ENCODE results near the gene KRT14. TPM values are rescaled to one million over a fixed set of nuclear protein-coding genes. Genes with fewer than 3 reads are reported as not detected.

The KRT14 gene
- total and polyA plus RNA-seq, 2 donors, result 20.7 to 210 TPM

DNA sequence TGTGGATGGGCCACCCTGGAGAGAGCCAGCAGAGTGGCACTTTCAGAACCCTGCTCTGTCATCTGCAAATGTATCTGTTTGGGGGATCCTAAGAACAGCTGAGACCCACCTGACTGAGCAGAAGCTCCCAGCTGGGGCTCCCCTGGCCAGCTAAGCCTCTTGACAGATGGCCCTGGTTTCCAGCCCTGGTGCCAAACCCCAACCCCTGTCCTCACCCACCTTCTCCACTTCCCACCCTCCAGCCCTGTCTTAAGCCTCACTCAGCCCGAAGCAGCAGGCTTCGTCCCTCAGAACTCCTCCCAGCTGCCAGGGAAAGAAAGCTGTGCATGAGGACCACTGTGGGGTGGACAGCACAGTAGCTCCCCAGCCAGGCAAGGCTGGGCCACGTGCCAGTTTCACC lies 11.4 kb downstream of the KRT14 start:
- Histone ChIP-seq H3K9me3 (ENCODE audit: control insufficient read depth in 2 of 2, insufficient read depth in 1 of 2, low read length in 1 of 2) (no peaks in the 10 kb centered on the region), H3K27ac (ENCODE audit: low read depth in 1 of 2, low read length in 1 of 2) (no peak overlapping the region), H3K27me3 (ENCODE audit: control insufficient read depth in 2 of 2, insufficient read depth in 1 of 2, low read length in 1 of 2) (peaks cover 0 to 14% of the 10 kb centered on the region in 2 donors), H3K36me3 (ENCODE audit: control insufficient read depth in 2 of 2, insufficient read depth in 2 of 2, low read length in 1 of 2) (no peaks in the 10 kb centered on the region), H3K4me1 (ENCODE audit: control insufficient read depth in 2 of 2, insufficient read depth in 2 of 2, low read length in 2 of 2) (peaks cover 0 to 3% of the 10 kb centered on the region in 2 donors), H3K4me3 (ENCODE audit: low read length in 2 of 2) (no peak overlapping the region)
- 82% methylated on average over 3 of the region's 3 CpGs for WGBS
- DNase-seq (ENCODE audit: low read depth in 6 of 9, low spot score in 9 of 9), result no peak

DNA sequence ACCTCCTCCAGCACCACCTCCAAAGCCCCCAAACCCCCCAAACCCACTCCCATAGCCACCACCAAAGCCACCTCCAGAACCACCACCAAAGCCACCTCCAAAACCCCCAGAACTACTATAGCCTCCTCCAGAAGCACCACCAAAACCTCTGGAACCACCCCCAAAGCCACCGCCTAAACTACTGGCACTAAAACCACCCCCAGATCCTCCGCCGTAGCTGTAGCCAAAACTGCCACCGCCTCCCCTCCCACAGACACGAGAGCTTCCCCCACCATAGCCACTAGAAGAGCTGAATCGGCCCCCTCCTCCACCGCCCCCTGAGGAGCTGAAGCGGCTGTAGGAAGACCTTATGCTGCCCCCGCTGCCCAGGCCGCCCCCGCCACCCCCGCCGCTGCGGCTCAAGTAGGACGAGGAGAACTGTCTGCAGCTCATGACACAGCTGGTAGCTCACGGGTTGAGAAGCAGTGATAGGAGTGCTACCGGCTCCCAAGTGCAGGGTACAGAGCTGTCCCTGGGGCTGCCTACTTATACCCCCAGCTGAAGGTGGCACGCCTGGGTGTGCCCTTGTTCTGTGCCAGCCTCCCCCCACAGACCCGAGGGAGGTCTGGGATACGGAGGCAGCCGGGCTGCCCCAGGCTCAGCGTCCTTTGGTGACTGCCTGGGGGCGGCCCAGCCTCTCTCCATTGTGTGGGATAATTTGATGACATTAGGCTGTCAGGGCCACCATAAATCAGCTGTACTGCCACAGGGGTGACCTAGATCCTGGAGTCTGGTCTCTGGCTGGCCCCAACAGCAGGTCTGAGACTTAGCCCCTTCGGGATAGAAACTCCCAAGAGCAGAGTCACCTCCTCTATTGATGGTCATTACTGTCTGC lies 14.9 kb downstream of the KRT14 start, which contains the start of gene KRT9:
Gene KRT9 (minus strand): TSS at position 499 of the 874 bp plus-strand sequence. CDS start 67 bp downstream, at position 432.
- H3K27me3 ChIP-seq (ENCODE audit: control insufficient read depth in 2 of 2, insufficient read depth in 1 of 2, low read length in 1 of 2), result peaks cover 0 to 7% of the 10 kb centered on the region in 2 donors
- DNase-seq (ENCODE audit: low read depth in 6 of 9, low spot score in 9 of 9), result no peak
- H3K4me1 ChIP-seq (ENCODE audit: control insufficient read depth in 2 of 2, insufficient read depth in 2 of 2, low read length in 2 of 2), result no peaks in the 10 kb centered on the region
- 79% methylated on average over 24 of the region's 24 CpGs for WGBS
- H3K27ac ChIP-seq (ENCODE audit: low read depth in 1 of 2, low read length in 1 of 2), result no peak within 1 kb of the TSS
- H3K9me3 ChIP-seq (ENCODE audit: control insufficient read depth in 2 of 2, insufficient read depth in 1 of 2, low read length in 1 of 2), result peaks cover 4 to 10% of the 10 kb centered on the region in 2 donors
- no peaks in the 10 kb centered on the region for H3K36me3 ChIP-seq (ENCODE audit: control insufficient read depth in 2 of 2, insufficient read depth in 2 of 2, low read length in 1 of 2)
- no peak within 1 kb of the TSS for H3K4me3 ChIP-seq (ENCODE audit: low read length in 2 of 2)

DNA sequence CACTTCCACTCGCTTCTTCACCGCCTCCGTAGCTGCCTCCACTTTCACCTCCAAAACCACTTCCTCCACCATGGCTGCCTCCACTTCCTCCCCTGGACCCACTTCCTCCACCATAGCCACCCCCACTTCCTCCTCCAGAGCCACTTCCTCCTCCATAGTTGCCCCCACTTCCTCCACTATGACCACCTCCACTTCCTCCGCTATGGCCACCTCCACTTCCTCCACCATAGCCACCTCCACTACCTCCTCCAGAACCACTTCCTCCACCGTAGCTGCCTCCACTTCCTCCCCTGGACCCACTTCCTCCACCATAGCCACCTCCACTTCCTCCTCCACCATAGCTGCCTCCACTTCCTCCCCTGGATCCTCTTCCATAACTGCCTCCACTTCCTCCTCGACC lies 19.4 kb downstream of the KRT14 start:
- peak overlapping the region in 1 of 2 donors; percentile 64 for H3K27ac ChIP-seq (ENCODE audit: low read depth in 1 of 2, low read length in 1 of 2)
- H3K4me1 ChIP-seq (ENCODE audit: control insufficient read depth in 2 of 2, insufficient read depth in 2 of 2, low read length in 2 of 2), result no peaks in the 10 kb centered on the region
- no peak for DNase-seq (ENCODE audit: low read depth in 6 of 9, low spot score in 9 of 9)
- no peak overlapping the region for H3K4me3 ChIP-seq (ENCODE audit: low read length in 2 of 2)
- H3K9me3 ChIP-seq (ENCODE audit: control insufficient read depth in 2 of 2, insufficient read depth in 1 of 2, low read length in 1 of 2), result peaks cover 4 to 10% of the 10 kb centered on the region in 2 donors
- WGBS, result 65% methylated on average over 6 of the region's 6 CpGs
- peaks cover 0 to 7% of the 10 kb centered on the region in 2 donors for H3K27me3 ChIP-seq (ENCODE audit: control insufficient read depth in 2 of 2, insufficient read depth in 1 of 2, low read length in 1 of 2)
- H3K36me3 ChIP-seq (ENCODE audit: control insufficient read depth in 2 of 2, insufficient read depth in 2 of 2, low read length in 1 of 2), result no peaks in the 10 kb centered on the region

DNA sequence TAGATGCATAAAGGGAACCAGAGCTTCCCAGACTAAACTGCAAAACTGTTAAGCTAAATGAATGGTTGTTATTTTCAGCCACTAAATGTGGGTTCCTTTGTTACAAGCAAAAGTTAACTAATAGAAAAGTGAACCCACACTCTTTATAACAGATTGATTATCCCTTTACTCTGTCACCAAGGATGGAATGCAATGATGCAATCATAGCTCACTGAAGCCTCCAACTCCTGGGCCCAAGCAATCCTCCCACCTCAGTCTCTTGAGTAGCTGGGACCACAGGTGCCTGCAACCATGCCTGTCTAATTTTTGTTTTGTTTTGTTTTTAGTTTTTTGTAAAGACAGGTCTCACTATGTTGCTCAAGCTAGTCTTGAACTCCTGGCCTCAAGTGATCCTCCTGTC lies 21.4 kb downstream of the KRT14 start:
- H3K9me3 ChIP-seq (ENCODE audit: control insufficient read depth in 2 of 2, insufficient read depth in 1 of 2, low read length in 1 of 2), result peaks cover 4 to 10% of the 10 kb centered on the region in 2 donors
- H3K36me3 ChIP-seq (ENCODE audit: control insufficient read depth in 2 of 2, insufficient read depth in 2 of 2, low read length in 1 of 2), result no peaks in the 10 kb centered on the region
- H3K4me1 ChIP-seq (ENCODE audit: control insufficient read depth in 2 of 2, insufficient read depth in 2 of 2, low read length in 2 of 2), result no peaks in the 10 kb centered on the region
- DNase-seq (ENCODE audit: low read depth in 6 of 9, low spot score in 9 of 9), result no peak
- H3K4me3 ChIP-seq (ENCODE audit: low read length in 2 of 2), result no peak overlapping the region
- no peak overlapping the region for H3K27ac ChIP-seq (ENCODE audit: low read depth in 1 of 2, low read length in 1 of 2)
- peaks cover 0 to 4% of the 10 kb centered on the region in 2 donors for H3K27me3 ChIP-seq (ENCODE audit: control insufficient read depth in 2 of 2, insufficient read depth in 1 of 2, low read length in 1 of 2)

DNA sequence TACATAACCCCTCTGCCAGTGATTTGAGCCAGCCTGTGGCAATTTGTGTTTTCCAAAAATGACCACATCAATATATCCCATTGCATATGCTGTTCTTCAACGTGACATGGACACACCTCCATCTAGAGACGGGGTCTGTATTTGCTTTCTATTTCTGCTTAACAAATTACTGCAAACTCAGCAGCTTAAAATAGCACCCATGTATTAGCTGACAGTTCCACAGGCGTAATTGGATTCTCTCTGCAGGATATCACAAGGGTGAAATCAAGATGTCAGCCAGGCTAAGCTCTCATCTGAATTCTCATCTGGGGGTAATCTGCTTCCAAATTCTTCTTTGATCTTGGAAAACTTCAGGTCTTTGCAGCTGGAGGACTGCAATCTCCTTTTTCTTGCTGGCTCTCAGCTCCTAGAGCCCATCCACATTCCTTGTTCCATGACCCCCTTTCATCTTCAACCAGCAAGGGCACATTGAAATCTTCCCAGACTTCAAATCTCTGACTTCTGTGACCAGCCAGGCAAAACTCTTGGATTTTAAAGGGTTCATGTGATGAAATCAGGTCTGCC lies 23.0 kb downstream of the KRT14 start:
- DNase-seq (ENCODE audit: low read depth in 6 of 9, low spot score in 9 of 9), result no peak
- peaks cover 4 to 10% of the 10 kb centered on the region in 2 donors for H3K9me3 ChIP-seq (ENCODE audit: control insufficient read depth in 2 of 2, insufficient read depth in 1 of 2, low read length in 1 of 2)
- H3K27me3 ChIP-seq (ENCODE audit: control insufficient read depth in 2 of 2, insufficient read depth in 1 of 2, low read length in 1 of 2), result peaks cover 0 to 6% of the 10 kb centered on the region in 2 donors
- H3K4me3 ChIP-seq (ENCODE audit: low read length in 2 of 2), result no peak overlapping the region
- no peaks in the 10 kb centered on the region for H3K36me3 ChIP-seq (ENCODE audit: control insufficient read depth in 2 of 2, insufficient read depth in 2 of 2, low read length in 1 of 2)
- 67% methylated on average over 3 of the region's 3 CpGs for WGBS
- H3K4me1 ChIP-seq (ENCODE audit: control insufficient read depth in 2 of 2, insufficient read depth in 2 of 2, low read length in 2 of 2), result no peaks in the 10 kb centered on the region
- H3K27ac ChIP-seq (ENCODE audit: low read depth in 1 of 2, low read length in 1 of 2), result no peak overlapping the region

DNA sequence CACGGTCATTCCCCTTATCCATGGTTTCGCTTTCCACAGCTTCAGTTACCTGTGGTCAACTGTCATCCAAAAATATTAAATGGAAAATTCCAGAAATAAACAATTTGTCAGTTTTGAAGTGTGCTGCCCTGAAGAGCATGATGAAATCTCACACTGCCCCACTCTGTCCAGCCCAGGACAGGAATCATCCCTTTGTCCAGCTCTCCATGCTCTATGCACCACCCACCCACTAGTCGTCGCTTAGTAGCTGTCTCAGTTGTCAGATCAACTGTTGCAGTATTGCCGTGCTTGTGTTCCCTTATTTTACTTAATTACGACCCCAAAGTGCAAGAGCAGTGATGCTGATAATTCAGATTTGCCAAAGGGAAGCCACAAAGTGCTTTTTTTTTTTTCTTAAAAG lies 25.1 kb downstream of the KRT14 start:
- 89% methylated on average over 6 of the region's 6 CpGs for WGBS
- H3K9me3 ChIP-seq (ENCODE audit: control insufficient read depth in 2 of 2, insufficient read depth in 1 of 2, low read length in 1 of 2), result no peaks in the 10 kb centered on the region
- no peaks in the 10 kb centered on the region for H3K36me3 ChIP-seq (ENCODE audit: control insufficient read depth in 2 of 2, insufficient read depth in 2 of 2, low read length in 1 of 2)
- H3K4me1 ChIP-seq (ENCODE audit: control insufficient read depth in 2 of 2, insufficient read depth in 2 of 2, low read length in 2 of 2), result no peaks in the 10 kb centered on the region
- DNase-seq (ENCODE audit: low read depth in 6 of 9, low spot score in 9 of 9), result no peak
- H3K4me3 ChIP-seq (ENCODE audit: low read length in 2 of 2), result no peak overlapping the region
- H3K27ac ChIP-seq (ENCODE audit: low read depth in 1 of 2, low read length in 1 of 2), result no peak overlapping the region
- peaks cover 0 to 9% of the 10 kb centered on the region in 2 donors for H3K27me3 ChIP-seq (ENCODE audit: control insufficient read depth in 2 of 2, insufficient read depth in 1 of 2, low read length in 1 of 2)

DNA sequence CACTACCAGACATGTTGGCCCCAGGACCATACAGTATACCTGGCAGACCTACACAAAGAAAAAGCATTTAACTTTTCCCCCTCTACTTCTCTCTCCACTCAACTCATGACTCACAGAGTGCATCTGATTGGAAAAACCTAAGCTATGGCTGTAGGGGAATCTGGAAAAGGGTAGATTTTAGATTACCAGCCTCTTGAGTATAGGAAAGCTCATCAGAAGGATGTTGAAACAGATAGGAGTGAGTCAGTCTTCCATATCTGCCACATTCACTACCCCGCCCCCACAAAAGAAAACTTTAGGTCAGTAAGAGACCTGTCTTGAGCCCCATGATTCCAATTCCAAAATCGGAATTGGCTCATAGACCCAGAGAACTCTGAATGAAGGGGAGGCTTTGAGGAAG lies 27.1 kb downstream of the KRT14 start:
- 96% methylated on average over 2 of the region's 2 CpGs for WGBS
- peaks cover 0 to 7% of the 10 kb centered on the region in 2 donors for H3K27me3 ChIP-seq (ENCODE audit: control insufficient read depth in 2 of 2, insufficient read depth in 1 of 2, low read length in 1 of 2)

DNA sequence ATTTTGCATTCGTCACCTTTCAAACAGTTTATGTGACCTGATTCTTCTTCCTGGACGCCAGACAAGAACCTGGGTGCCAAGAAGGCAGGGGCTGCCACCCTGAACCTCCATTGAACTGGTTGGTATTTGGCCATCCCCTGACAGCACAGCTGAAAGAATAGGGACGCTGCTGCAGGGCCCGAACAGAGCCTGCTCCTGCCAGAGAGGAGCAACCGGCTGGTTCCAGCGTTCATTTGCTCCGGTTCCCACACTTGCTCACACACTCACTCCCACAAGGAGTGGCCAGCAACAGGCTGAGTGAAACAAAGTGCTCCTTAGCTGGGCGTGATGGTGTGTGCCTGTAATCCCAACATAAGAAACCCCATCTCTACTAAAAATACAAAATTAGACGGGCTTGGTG lies 29.8 kb downstream of the KRT14 start:
- H3K27me3 ChIP-seq (ENCODE audit: control insufficient read depth in 2 of 2, insufficient read depth in 1 of 2, low read length in 1 of 2), result peaks cover 0 to 7% of the 10 kb centered on the region in 2 donors
- no peak for DNase-seq (ENCODE audit: low read depth in 6 of 9, low spot score in 9 of 9)

More for the DNA sequence above, 27.1 kb downstream of the KRT14 start:
- Histone ChIP-seq H3K4me1 (ENCODE audit: control insufficient read depth in 2 of 2, insufficient read depth in 2 of 2, low read length in 2 of 2) (no peaks in the 10 kb centered on the region), H3K27ac (ENCODE audit: low read depth in 1 of 2, low read length in 1 of 2) (no peak overlapping the region), H3K9me3 (ENCODE audit: control insufficient read depth in 2 of 2, insufficient read depth in 1 of 2, low read length in 1 of 2) (no peaks in the 10 kb centered on the region), H3K4me3 (ENCODE audit: low read length in 2 of 2) (no peak overlapping the region), H3K36me3 (ENCODE audit: control insufficient read depth in 2 of 2, insufficient read depth in 2 of 2, low read length in 1 of 2) (no peaks in the 10 kb centered on the region)
- no peak for DNase-seq (ENCODE audit: low read depth in 6 of 9, low spot score in 9 of 9)

DNA sequence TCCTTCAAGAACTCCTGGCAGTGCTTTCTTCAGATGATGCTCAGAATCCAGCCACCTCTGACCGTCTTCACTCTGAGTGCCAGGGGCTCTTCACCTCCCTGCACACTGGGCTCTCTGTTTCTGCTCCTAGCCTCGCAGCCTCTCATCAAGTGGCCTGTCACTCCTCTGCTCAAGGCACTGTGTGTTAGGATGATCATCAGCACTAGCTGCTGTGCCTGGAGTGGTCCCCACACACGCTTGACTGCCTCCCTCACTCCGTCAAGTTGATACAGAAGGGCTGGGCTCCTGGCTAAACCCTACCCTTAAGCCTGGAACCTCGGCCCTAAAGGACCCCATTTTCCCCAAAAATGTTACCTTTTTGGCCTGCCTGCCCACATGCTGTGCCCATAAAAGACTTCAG lies 30.4 kb downstream of the KRT14 start:
- H3K27me3 ChIP-seq (ENCODE audit: control insufficient read depth in 2 of 2, insufficient read depth in 1 of 2, low read length in 1 of 2), result peaks cover 0 to 7% of the 10 kb centered on the region in 2 donors
- H3K4me1 ChIP-seq (ENCODE audit: control insufficient read depth in 2 of 2, insufficient read depth in 2 of 2, low read length in 2 of 2), result no peaks in the 10 kb centered on the region
- no peaks in the 10 kb centered on the region for H3K36me3 ChIP-seq (ENCODE audit: control insufficient read depth in 2 of 2, insufficient read depth in 2 of 2, low read length in 1 of 2)
- 73% methylated on average over 5 of the region's 5 CpGs for WGBS
- H3K27ac ChIP-seq (ENCODE audit: low read depth in 1 of 2, low read length in 1 of 2), result no peak overlapping the region
- no peak for DNase-seq (ENCODE audit: low read depth in 6 of 9, low spot score in 9 of 9)
- no peak overlapping the region for H3K4me3 ChIP-seq (ENCODE audit: low read length in 2 of 2)
- no peaks in the 10 kb centered on the region for H3K9me3 ChIP-seq (ENCODE audit: control insufficient read depth in 2 of 2, insufficient read depth in 1 of 2, low read length in 1 of 2)

More for the DNA sequence above, 29.8 kb downstream of the KRT14 start:
- H3K4me3 ChIP-seq (ENCODE audit: low read length in 2 of 2), result no peak overlapping the region
- no peak overlapping the region for H3K27ac ChIP-seq (ENCODE audit: low read depth in 1 of 2, low read length in 1 of 2)
- H3K36me3 ChIP-seq (ENCODE audit: control insufficient read depth in 2 of 2, insufficient read depth in 2 of 2, low read length in 1 of 2), result no peaks in the 10 kb centered on the region
- no peaks in the 10 kb centered on the region for H3K4me1 ChIP-seq (ENCODE audit: control insufficient read depth in 2 of 2, insufficient read depth in 2 of 2, low read length in 2 of 2)
- no peaks in the 10 kb centered on the region for H3K9me3 ChIP-seq (ENCODE audit: control insufficient read depth in 2 of 2, insufficient read depth in 1 of 2, low read length in 1 of 2)
- 87% methylated on average over 9 of the region's 9 CpGs for WGBS
